ENCODE results near the gene PRKCA.

PRKCA gene

DNA sequence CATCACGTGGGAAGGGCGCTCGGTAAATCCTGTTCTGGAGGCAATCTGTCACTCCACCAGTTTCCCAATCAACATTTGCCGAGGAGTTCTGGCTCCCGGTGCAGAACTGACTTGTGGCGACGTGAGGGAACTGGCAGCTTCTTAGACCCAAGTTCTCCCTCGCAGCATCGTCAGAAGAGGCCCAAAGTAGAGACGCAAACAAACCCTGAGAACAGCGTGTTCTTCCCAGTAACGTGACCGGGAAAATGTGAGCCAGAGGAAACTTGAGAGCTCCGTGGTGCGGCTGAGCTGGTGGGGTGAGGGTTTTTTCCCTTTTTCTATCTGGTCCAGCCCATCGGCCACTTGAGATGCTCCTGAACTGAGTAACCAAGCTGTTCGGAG is 373.6 kb downstream of the PRKCA start:
- H3F3A ChIP-seq (ENCODE audit: low read depth): no peaks in the 10 kb centered on the region
- no peaks in the 10 kb centered on the region for H4K20me1 ChIP-seq (ENCODE audit: insufficient read depth, low read length, poor library complexity, severe bottlenecking)
- H3K9me2 ChIP-seq (replicated peaks; ENCODE audit: low read depth, low read length): no peaks in the 10 kb centered on the region
- no peak overlapping the region for H3K4me2 ChIP-seq (ENCODE audit: low read depth, low read length, poor library complexity, severe bottlenecking)
- H3K9ac ChIP-seq (ENCODE audit: low read depth, low read length, poor library complexity, severe bottlenecking): no peak overlapping the region
- H2AFZ ChIP-seq (ENCODE audit: low read length): no peak overlapping the region
- no peaks in the 10 kb centered on the region for H3K36me3 ChIP-seq (ENCODE audit: insufficient read depth, low read length)
- H3K27me3 ChIP-seq (ENCODE audit: insufficient read depth, low read length, poor library complexity, severe bottlenecking): no peaks in the 10 kb centered on the region
- no peak overlapping the region for H3K4me3 ChIP-seq (ENCODE audit: low read length, poor library complexity, severe bottlenecking)
- no peaks in the 10 kb centered on the region for H3K4me1 ChIP-seq (ENCODE audit: insufficient read depth, low read length, poor library complexity, severe bottlenecking)
- TF ChIP-seq, protein P1, sequence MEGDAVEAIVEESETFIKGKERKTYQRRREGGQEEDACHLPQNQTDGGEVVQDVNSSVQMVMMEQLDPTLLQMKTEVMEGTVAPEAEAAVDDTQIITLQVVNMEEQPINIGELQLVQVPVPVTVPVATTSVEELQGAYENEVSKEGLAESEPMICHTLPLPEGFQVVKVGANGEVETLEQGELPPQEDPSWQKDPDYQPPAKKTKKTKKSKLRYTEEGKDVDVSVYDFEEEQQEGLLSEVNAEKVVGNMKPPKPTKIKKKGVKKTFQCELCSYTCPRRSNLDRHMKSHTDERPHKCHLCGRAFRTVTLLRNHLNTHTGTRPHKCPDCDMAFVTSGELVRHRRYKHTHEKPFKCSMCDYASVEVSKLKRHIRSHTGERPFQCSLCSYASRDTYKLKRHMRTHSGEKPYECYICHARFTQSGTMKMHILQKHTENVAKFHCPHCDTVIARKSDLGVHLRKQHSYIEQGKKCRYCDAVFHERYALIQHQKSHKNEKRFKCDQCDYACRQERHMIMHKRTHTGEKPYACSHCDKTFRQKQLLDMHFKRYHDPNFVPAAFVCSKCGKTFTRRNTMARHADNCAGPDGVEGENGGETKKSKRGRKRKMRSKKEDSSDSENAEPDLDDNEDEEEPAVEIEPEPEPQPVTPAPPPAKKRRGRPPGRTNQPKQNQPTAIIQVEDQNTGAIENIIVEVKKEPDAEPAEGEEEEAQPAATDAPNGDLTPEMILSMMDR (conservative IDR thresholded peaks at IDR 0.05; ENCODE audit: low read length): no peak
- no peak for TF ChIP-seq EZH2phosphoT487 (IDR thresholded peaks at IDR 0.05; ENCODE audit: borderline replicate concordance)
- no peaks in the 10 kb centered on the region for H3K9me3 ChIP-seq (ENCODE audit: insufficient read depth, low read depth, low read length)
- no peaks in the 10 kb centered on the region for H3K79me2 ChIP-seq (ENCODE audit: insufficient read depth, low read length)

DNA sequence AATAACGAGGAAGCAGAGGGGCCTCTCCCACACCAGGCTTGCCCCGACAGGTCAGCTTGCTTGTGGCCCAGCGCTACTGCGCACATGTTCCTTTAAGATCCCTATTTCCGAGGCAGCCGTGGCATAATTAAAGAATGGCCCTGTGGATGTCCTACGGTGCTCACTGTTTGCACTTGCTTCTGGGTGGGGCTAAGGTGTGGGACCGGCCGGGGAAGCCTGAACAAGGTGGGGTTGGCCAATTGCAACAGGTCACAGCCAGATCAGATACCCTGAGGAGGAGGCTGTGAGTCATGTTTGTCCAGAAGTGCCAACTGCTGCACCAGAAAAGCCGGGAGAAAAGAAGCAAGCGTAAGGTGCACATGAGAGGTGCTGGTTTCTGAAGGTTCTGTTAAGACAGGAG is 374.0 kb downstream of the PRKCA start:
- Histone ChIP-seq H3K36me3 (ENCODE audit: insufficient read depth, low read length) (no peaks in the 10 kb centered on the region), H3K4me2 (ENCODE audit: low read depth, low read length, poor library complexity, severe bottlenecking) (no peak overlapping the region), H3K9me3 (ENCODE audit: insufficient read depth, low read depth, low read length) (no peaks in the 10 kb centered on the region), H2AFZ (ENCODE audit: low read length) (no peak overlapping the region), H3K4me1 (ENCODE audit: insufficient read depth, low read length, poor library complexity, severe bottlenecking) (no peaks in the 10 kb centered on the region), H4K20me1 (ENCODE audit: insufficient read depth, low read length, poor library complexity, severe bottlenecking) (no peaks in the 10 kb centered on the region), H3K4me3 (ENCODE audit: low read length, poor library complexity, severe bottlenecking) (no peak overlapping the region), H3K27me3 (ENCODE audit: insufficient read depth, low read length, poor library complexity, severe bottlenecking) (no peaks in the 10 kb centered on the region), H3K9ac (ENCODE audit: low read depth, low read length, poor library complexity, severe bottlenecking) (no peak overlapping the region), H3F3A (ENCODE audit: low read depth) (no peaks in the 10 kb centered on the region), H3K79me2 (ENCODE audit: insufficient read depth, low read length) (no peaks in the 10 kb centered on the region), H3K9me2 (replicated peaks; ENCODE audit: low read depth, low read length) (no peaks in the 10 kb centered on the region)
- no peak for TF ChIP-seq EZH2phosphoT487 (IDR thresholded peaks at IDR 0.05; ENCODE audit: borderline replicate concordance)
- TF ChIP-seq, protein P1 (conservative IDR thresholded peaks at IDR 0.05; ENCODE audit: low read length): no peak

DNA sequence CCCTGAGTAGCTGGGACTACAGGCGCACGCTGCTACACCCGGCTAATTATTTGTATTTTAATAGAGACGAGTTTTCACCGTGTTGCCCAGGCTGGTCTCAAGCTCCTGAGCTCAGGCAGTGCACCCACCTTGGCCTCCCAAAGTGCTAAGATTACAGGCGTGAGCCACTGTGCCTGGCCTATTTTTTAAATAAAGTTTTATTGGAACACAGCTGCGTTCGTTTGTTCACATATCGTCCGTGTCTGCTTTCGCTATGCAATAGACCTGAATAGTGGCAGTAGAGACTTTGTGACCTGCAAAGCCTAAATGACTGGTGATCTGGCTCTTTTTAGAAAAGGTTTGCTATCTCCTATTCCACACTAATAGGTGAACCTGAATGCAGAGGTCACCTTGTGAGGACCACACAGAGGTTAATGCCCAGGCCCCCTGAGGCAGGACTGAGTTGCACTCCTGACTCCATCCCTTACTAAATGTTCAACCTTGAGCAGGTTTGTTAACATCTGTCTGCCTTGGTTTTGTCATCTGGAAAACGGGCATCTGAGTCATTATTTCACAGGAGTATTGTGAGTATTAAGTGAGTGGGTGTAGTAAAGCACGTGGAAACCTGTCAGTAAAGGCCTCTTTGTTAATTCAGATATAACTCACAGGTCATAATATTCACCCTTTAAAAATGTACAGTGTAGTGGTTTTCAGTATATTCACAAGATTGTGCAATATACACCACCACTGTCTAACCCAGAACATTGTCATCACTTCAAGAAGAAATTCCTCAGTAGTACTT is 375.0 kb downstream of the PRKCA start:
- no peaks in the 10 kb centered on the region for H3F3A ChIP-seq (ENCODE audit: low read depth)
- no peak overlapping the region for H3K4me2 ChIP-seq (ENCODE audit: low read depth, low read length, poor library complexity, severe bottlenecking)

More for the DNA sequence above, 375.0 kb downstream of the PRKCA start:
- H3K4me3 ChIP-seq (ENCODE audit: low read length, poor library complexity, severe bottlenecking): no peak overlapping the region
- H3K27me3 ChIP-seq (ENCODE audit: insufficient read depth, low read length, poor library complexity, severe bottlenecking): no peaks in the 10 kb centered on the region
- TF ChIP-seq, protein P1 (conservative IDR thresholded peaks at IDR 0.05; ENCODE audit: low read length): no peak
- TF ChIP-seq EZH2phosphoT487 (IDR thresholded peaks at IDR 0.05; ENCODE audit: borderline replicate concordance): no peak
- no peaks in the 10 kb centered on the region for H3K4me1 ChIP-seq (ENCODE audit: insufficient read depth, low read length, poor library complexity, severe bottlenecking)
- no peaks in the 10 kb centered on the region for H3K79me2 ChIP-seq (ENCODE audit: insufficient read depth, low read length)
- no peaks in the 10 kb centered on the region for H3K36me3 ChIP-seq (ENCODE audit: insufficient read depth, low read length)
- no peak overlapping the region for H2AFZ ChIP-seq (ENCODE audit: low read length)
- no peaks in the 10 kb centered on the region for H3K9me3 ChIP-seq (ENCODE audit: insufficient read depth, low read depth, low read length)
- H3K9me2 ChIP-seq (replicated peaks; ENCODE audit: low read depth, low read length): no peaks in the 10 kb centered on the region
- H4K20me1 ChIP-seq (ENCODE audit: insufficient read depth, low read length, poor library complexity, severe bottlenecking): no peaks in the 10 kb centered on the region
- H3K9ac ChIP-seq (ENCODE audit: low read depth, low read length, poor library complexity, severe bottlenecking): no peak overlapping the region
